Stimulated activated CD4-positive, alpha-beta T cell treated with anti-CD3 and anti-CD28 coated beads, Interleukin-15, amount 100 ng/mL, for 24 hours (primary cell): ENCODE measurements around the gene FCRLB.
"Not testable (repeated sequence)": the region's sequence is repeated elsewhere in the genome, so short reads cannot be mapped to it uniquely, and the experiment has no call there.

Source experiments
- DNase-seq: peaks from one replicate; pipeline ENCODE4 v3.0.0-alpha.2; 2020

The FCRLB gene

DNA sequence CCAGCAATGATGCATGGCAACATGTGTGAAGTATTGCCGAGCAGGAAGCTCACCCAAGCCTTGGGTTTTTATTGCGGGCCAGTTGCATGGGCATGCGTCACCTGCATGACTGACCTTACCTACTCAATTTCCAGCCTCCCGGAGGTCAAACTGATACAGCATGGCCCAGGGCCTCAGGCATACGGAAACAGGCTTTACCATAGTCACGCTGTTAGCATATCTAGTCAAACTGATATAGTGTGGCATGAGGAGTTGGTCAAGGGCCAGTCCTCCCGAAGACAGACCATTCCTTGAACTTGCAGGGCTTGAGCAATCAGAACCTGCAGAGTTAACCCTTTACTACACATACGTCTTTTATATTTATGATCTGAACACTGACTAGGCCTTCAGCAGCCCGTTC lies 21.9 kb downstream of the FCRLB start:
- no peak for DNase-seq

GRCh38 chr1:161747801-161748200 lies 26.5 kb downstream of the FCRLB start:
- no peak for DNase-seq

- DNase-seq: peak; percentile 92
These were observed 28.4 kb downstream of the FCRLB start, which contains the start of gene DUSP12 for GRCh38 chr1:161749509-161750407. Gene DUSP12 (plus strand): TSS chr1:161749786. CDS start chr1:161749802, 16 bp downstream.

GRCh38 chr1:161763522-161764098 lies 42.3 kb downstream of the FCRLB start:
- peak; percentile 58 for DNase-seq

GRCh38 chr1:161766102-161766981 lies 45.0 kb downstream of the FCRLB start, which contains the start of gene ATF6:
Gene ATF6 (plus strand): TSS chr1:161766320. CDS start chr1:161766361, 41 bp downstream.
- DNase-seq: peak; percentile 86

GRCh38 chr1:161768461-161768860 lies 47.1 kb downstream of the FCRLB start:
- no peak for DNase-seq

DNA sequence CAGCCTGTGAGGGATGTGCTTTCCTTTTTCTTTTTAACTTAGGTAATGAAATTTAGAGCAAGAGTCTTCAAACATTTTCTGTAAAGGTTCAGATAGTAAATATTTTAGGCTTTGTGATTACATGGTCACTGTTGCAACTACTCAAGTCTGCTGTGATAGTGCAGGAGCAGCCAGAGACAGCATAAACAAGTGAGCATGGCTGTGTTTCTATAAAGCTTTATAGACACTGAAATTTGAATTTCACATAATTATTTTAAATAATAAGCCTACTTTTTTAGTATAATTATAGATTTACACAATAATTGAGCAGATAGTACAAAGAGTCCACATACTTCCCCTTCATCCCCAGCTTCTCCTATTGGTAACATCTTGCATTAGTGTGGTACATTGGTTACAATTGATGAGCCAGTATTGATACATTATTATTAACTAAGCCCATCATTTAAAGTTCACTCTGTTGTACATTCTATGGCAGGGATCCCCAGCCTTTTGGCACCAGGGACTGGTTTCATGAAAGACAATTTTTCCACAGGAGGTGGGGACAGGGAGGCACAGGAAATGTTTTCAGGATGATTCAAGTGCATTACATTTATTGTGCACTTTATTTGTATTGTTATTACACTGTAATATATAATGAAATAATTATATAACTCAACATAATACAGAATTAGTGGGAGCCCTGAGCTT lies 47.8 kb downstream of the FCRLB start:
- no peak for DNase-seq

DNA sequence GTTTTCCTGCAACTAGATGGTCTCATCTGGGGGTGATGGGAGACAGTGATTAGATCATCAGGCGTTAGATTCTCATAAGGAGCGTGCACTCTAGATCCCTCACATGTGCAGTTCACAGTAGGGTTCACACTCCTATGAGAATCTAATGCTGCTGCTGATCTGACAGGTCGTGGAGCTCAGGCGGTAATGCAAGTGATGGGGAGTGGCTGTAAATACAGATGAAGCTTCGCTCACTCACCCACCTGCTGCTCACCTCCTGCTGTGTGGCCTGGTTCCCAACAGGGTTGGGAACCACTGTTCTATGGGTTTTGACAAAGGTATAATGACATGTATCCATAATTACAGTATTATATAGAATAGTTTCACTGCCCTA lies 48.3 kb downstream of the FCRLB start:
- not testable (repeated sequence) for DNase-seq

DNA sequence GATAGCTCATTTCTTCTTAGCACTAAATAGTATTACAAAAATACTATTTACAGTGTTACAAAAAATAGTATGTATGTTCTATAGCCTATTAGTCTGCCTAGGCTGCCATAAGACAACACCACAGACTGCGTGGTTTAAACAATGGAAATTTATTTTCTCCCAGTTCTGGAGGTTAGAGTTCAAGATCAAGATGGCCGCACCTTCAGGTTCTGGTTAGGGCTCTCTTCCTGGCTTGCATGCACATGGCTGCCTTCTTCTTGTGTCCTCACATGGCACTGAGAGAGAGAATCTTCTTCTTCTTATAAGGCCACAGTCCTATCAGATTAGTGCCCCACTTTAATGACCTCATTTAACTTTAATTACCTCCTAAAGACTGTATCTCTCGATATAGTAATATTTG lies 48.9 kb downstream of the FCRLB start:
- DNase-seq: no peak

- no peak for DNase-seq
These were observed 49.8 kb downstream of the FCRLB start for GRCh38 chr1:161771161-161771560.

GRCh38 chr1:161771973-161772372 lies 50.6 kb downstream of the FCRLB start:
- DNase-seq: no peak

DNA sequence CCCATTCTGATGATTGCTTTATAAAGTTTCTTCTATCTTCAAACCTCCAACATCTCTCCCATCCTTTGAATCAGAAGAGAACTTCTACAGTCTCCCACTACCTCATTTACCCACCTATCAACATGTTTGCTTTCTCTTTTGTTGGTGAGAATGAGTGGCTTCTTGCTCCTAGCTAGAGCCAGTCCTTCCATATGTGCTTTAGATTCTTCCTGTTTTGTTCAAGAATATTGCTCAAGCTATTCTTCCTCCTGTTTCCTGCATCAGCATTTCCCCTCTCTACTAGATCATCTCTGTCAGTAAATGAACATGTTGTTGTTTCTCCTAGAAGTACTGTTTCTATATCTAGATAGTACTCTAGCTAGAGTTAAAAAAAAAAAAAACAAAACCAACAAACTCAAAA lies 51.1 kb downstream of the FCRLB start:
- DNase-seq: no peak

- DNase-seq: no peak
These were observed 52.4 kb downstream of the FCRLB start for GRCh38 chr1:161773791-161774190.

- no peak for DNase-seq
These were observed 55.9 kb downstream of the FCRLB start for GRCh38 chr1:161777261-161777660.
